Natural killer cell (primary cell): Measurements from ENCODE around the gene ZSCAN12. TPM values are rescaled to one million over a fixed set of nuclear protein-coding genes. Genes with fewer than 3 reads are reported as not detected.

ENCODE experiments used
- ATAC-seq, 3 donors: fragments of 150-1000 bp in 2 of 3; fragments of 200-7000 bp in 1 of 3; cut with Tn5 transposase; 1 replicate in 1 of 3; 2 replicates in 2 of 3; pipeline ENCODE4 v1.10.0; 2021; ENCODE audit warnings: mild to moderate bottlenecking in 2 of 3, moderate library complexity in 2 of 3
- DNase-seq, 2 donors: peaks; one replicate each; pipeline versions ENCODE4 v3.0.0 to v3.0.0-alpha.2; 2013 to 2021; ENCODE audit warnings: mixed read lengths in 1 of 2
- H3K27ac ChIP-seq: one replicate; pipeline ENCODE4 v1.5.1; 2013; ENCODE audit warnings: mild to moderate bottlenecking, low read length
- H3K27me3 ChIP-seq: one replicate; pipeline ENCODE4 v1.6.1; 2013; ENCODE audit warnings: low read length; ENCODE audit not compliant: control insufficient read depth, insufficient read depth
- H3K36me3 ChIP-seq: one replicate; pipeline ENCODE4 v1.6.1; 2013; ENCODE audit warnings: low read length; ENCODE audit not compliant: control insufficient read depth, insufficient read depth
- H3K4me1 ChIP-seq: one replicate; pipeline ENCODE4 v1.6.1; 2013; ENCODE audit warnings: low read length; ENCODE audit not compliant: control insufficient read depth, insufficient read depth
- H3K4me3 ChIP-seq: one replicate; pipeline ENCODE4 v1.5.1; 2013; ENCODE audit warnings: low read length
- H3K9me3 ChIP-seq: one replicate; pipeline ENCODE4 v1.6.1; 2013; ENCODE audit warnings: low read length; ENCODE audit not compliant: control insufficient read depth, insufficient read depth
- H3K27ac Mint-ChIP-seq, 2 donors: one replicate each; pipeline ENCODE4 v1.8.0; 2022; ENCODE audit warnings: mild to moderate bottlenecking in 2 of 2, mixed read lengths in 2 of 2, moderate library complexity in 1 of 2
- H3K27me3 Mint-ChIP-seq, 2 donors: one replicate each; pipeline ENCODE4 v1.8.0; 2022; ENCODE audit warnings: low read depth in 2 of 2, mixed read lengths in 2 of 2
- H3K36me3 Mint-ChIP-seq: one replicate; pipeline ENCODE4 v1.8.0; 2022; ENCODE audit warnings: mixed read lengths
- H3K4me1 Mint-ChIP-seq, 2 donors: one replicate each; pipeline ENCODE4 v1.8.0; 2022; ENCODE audit warnings: mixed read lengths in 2 of 2
- H3K4me3 Mint-ChIP-seq: one replicate; pipeline ENCODE4 v1.8.0; 2022; ENCODE audit warnings: mild to moderate bottlenecking, moderate library complexity, mixed read lengths
- H3K9me3 Mint-ChIP-seq, 2 donors: one replicate each; pipeline ENCODE4 v1.8.0; 2022; ENCODE audit warnings: mixed read lengths in 2 of 2
- CTCF ChIP-seq: fragments of 200-600 bp; IDR thresholded peaks from one replicate; pipeline ENCODE4 v1.8.0; 2022; ENCODE audit warnings: antibody characterized with exemption
- WGBS: methylation state at CpG from one replicate; pipeline ENCODE4 v1.1.7; 2013; ENCODE audit warnings: missing lambda C conversion rate; ENCODE audit not compliant: insufficient coverage; 5-methylcytosine and 5-hydroxymethylcytosine counted together
- intact Hi-C: fragments of 100-400 bp; cut with micrococcal nuclease; formaldehyde crosslinking; loops from one replicate; pipeline ENCODE4 v1.14.2; 2022
- total RNA-seq, 4 donors: library from RNA; stranded (reverse); fragments of 120-200 nt in 1 of 4; gene quantifications; one replicate each; pipeline versions ENCODE4 v1.2.3 to v1.2.4, GENCODE V29; 2013 to 2022

Gene ZSCAN12
- total RNA-seq, 3 donors from 2014 or later (not counting 1 experiment from before 2014, with no cell fraction given) = 3.5 to 4.9 (median 3.9) TPM

- ATAC-seq (peak; percentile 18 to 49 (median 25)), DNase-seq (peak; percentile 35 to 68)
- Mint-ChIP-seq H3K4me1 (peaks cover 0 to 15% of the 10 kb centered on the region in 2 donors), H3K4me3 (no peak overlapping the region), H3K27me3 (peaks cover under 1 to 18% of the 10 kb centered on the region in 2 donors), H3K36me3 (peaks cover 6% of the 10 kb centered on the region), H3K9me3 (peaks cover 0 to 8% of the 10 kb centered on the region in 2 donors), H3K27ac (no peak overlapping the region)
- Histone ChIP-seq H3K36me3 (no peaks in the 10 kb centered on the region), H3K9me3 (no peaks in the 10 kb centered on the region), H3K27ac (peak overlapping the region; percentile 93), H3K4me1 (peaks cover 18% of the 10 kb centered on the region), H3K4me3 (peak overlapping the region; percentile 78), H3K27me3 (no peaks in the 10 kb centered on the region)
- whole genome bisulfite sequencing = 13% methylated on average over 23 of the region's 24 CpGs
- intact Hi-C loops = loop anchor here (1.0 to 5.0 kb wide), 4 partner anchors 84 to 498 kb away; partner anchors contain the start of genes ZKSCAN4 and ZNF165
- no peak for TF ChIP-seq CTCF
These were observed 63.0 kb downstream of the ZSCAN12 start for GRCh38 chr6:28336284-28337120.

- H3K4me1 ChIP-seq = peaks cover 18% of the 10 kb centered on the region
- intact Hi-C loops = loop anchor here (1.0 to 5.0 kb wide), 6 partner anchors 14 to 497 kb away; partner anchors contain the start of genes ZKSCAN3, ZKSCAN4, ZNF165 and ZSCAN26
- H3K9me3 ChIP-seq = no peaks in the 10 kb centered on the region
- H3K4me3 Mint-ChIP-seq = no peak within 1 kb of the TSS
- peaks cover 4% of the 10 kb centered on the region for H3K36me3 Mint-ChIP-seq
- peak within 1 kb of the TSS; percentile 93 for H3K27ac ChIP-seq
- DNase-seq = peak; percentile 78 to 91
- peaks cover 0 to 11% of the 10 kb centered on the region in 2 donors for H3K27me3 Mint-ChIP-seq
- WGBS = under 1% methylated on average over 35 of the region's 35 CpGs
- TF ChIP-seq CTCF = no peak
- peaks cover 0 to 7% of the 10 kb centered on the region in 2 donors for H3K9me3 Mint-ChIP-seq
- H3K27ac Mint-ChIP-seq = no peak within 1 kb of the TSS
- no peaks in the 10 kb centered on the region for H3K27me3 ChIP-seq
- H3K4me3 ChIP-seq = peak within 1 kb of the TSS; percentile 78
- ATAC-seq = peak; percentile 86 to 95 (median 89)
- H3K36me3 ChIP-seq = no peaks in the 10 kb centered on the region
- H3K4me1 Mint-ChIP-seq = peaks cover 0 to 15% of the 10 kb centered on the region in 2 donors
These were observed 63.8 kb downstream of the ZSCAN12 start, which contains the start of gene ZSCAN31 for GRCh38 chr6:28335564-28336283. Gene ZSCAN31, minus strand, starts transcription at chr6:28336148. Its CDS starts 6,465 bp downstream, at chr6:28329683.

GRCh38 chr6:28335040-28335563, 64.4 kb downstream of the ZSCAN12 start:
- Mint-ChIP-seq H3K36me3 (no peaks in the 10 kb centered on the region), H3K4me1 (peaks cover 0 to 15% of the 10 kb centered on the region in 2 donors), H3K27ac (no peak overlapping the region), H3K27me3 (peaks cover 0 to 5% of the 10 kb centered on the region in 2 donors), H3K9me3 (peaks cover 0 to under 1% of the 10 kb centered on the region in 2 donors), H3K4me3 (no peak overlapping the region)
- ATAC-seq = peak in 2 of 3 donors; percentile 9 to 10
- Histone ChIP-seq H3K9me3 (no peaks in the 10 kb centered on the region), H3K4me1 (peaks cover 18% of the 10 kb centered on the region), H3K36me3 (no peaks in the 10 kb centered on the region), H3K4me3 (peak overlapping the region; percentile 78), H3K27me3 (no peaks in the 10 kb centered on the region), H3K27ac (peak overlapping the region; percentile 93)
- DNase-seq = no peak
- WGBS = 29% methylated on average over 12 of the region's 12 CpGs
- intact Hi-C loops = loop anchor here (1.0 to 5.0 kb wide), 5 partner anchors 14 to 253 kb away; partner anchors contain the start of genes ZKSCAN3, ZKSCAN4, ZNF165 and ZSCAN26
- TF ChIP-seq CTCF = no peak
